ENCODE measurements around the gene EPG5. TPM values are rescaled to one million over a fixed set of nuclear protein-coding genes. Genes with fewer than 3 reads are reported as not detected.

EPG5 gene
- total RNA-seq, 1 donor from 2014 or later, result 9.8 TPM

GRCh38 chr18:45805551-45805950, 161.6 kb downstream of the EPG5 start:
- H3K27me3 ChIP-seq, result no peaks in the 10 kb centered on the region
- no peaks in the 10 kb centered on the region for H3K36me3 ChIP-seq
- no peak overlapping the region for H3K4me3 ChIP-seq
- no peak for DNase-seq (ENCODE audit: low spot score in 2 of 2)
- intact Hi-C loops (cut with DNase I), result no loop called here
- TF ChIP-seq CTCF (IDR thresholded peaks at IDR 0.05), result no peak
- no peak overlapping the region for H3K27ac ChIP-seq
- peaks cover 0 to 9% of the 10 kb centered on the region in 2 donors for H3K9me3 ChIP-seq
- H3K4me1 ChIP-seq, result peaks cover 0 to 4% of the 10 kb centered on the region in 2 donors

GRCh38 chr18:45802814-45803492, 164.2 kb downstream of the EPG5 start:
- DNase-seq (ENCODE audit: low spot score in 2 of 2), result no peak
- intact Hi-C loops (cut with DNase I), result loop anchor here (1.0 kb wide), 1 partner anchor 47 kb away; no protein-coding TSS in a partner anchor
- TF ChIP-seq CTCF (IDR thresholded peaks at IDR 0.05), result no peak
- H3K27me3 ChIP-seq, result no peaks in the 10 kb centered on the region
- no peaks in the 10 kb centered on the region for H3K36me3 ChIP-seq
- peak overlapping the region; percentile 45 to 57 for H3K27ac ChIP-seq
- peaks cover 0 to 9% of the 10 kb centered on the region in 2 donors for H3K9me3 ChIP-seq
- no peak overlapping the region for H3K4me3 ChIP-seq
- H3K4me1 ChIP-seq, result peaks cover 0 to 4% of the 10 kb centered on the region in 2 donors

- Histone ChIP-seq H3K27me3 (no peaks in the 10 kb centered on the region), H3K36me3 (no peaks in the 10 kb centered on the region), H3K4me3 (no peak overlapping the region), H3K4me1 (peaks cover 0 to 4% of the 10 kb centered on the region in 2 donors), H3K27ac (no peak overlapping the region), H3K9me3 (peaks cover 0 to 9% of the 10 kb centered on the region in 2 donors)
- intact Hi-C loops (cut with DNase I), result no loop called here
- no peak for TF ChIP-seq CTCF (IDR thresholded peaks at IDR 0.05)
- no peak for DNase-seq (ENCODE audit: low spot score in 2 of 2)
Measured at GRCh38 chr18:45801416-45802004, 165.6 kb downstream of the EPG5 start.

Other genes with a start within 250 kb of the EPG5 start
- 42.7 TPM for gene SLC14A1, start 243.1 kb downstream of the EPG5 start, total RNA-seq
- gene SIGLEC15, start 141.7 kb downstream of the EPG5 start, total RNA-seq, result not detected
- 1.6 TPM for gene PSTPIP2, start 104.9 kb upstream of the EPG5 start, total RNA-seq
- 273 TPM for gene ATP5F1A, start 131.0 kb upstream of the EPG5 start, total RNA-seq
- gene HAUS1, start 137.1 kb upstream of the EPG5 start, total RNA-seq, result 5.0 TPM